Measurements from ENCODE around the gene C15orf61. TPM values are rescaled to one million over a fixed set of nuclear protein-coding genes. Genes with fewer than 3 reads are reported as not detected.

Gene C15orf61
- total RNA-seq, 3 donors from 2014 or later (not counting 1 experiment from before 2014, with no cell fraction given) = 8.7 to 16.4 (median 12.6) TPM

DNA sequence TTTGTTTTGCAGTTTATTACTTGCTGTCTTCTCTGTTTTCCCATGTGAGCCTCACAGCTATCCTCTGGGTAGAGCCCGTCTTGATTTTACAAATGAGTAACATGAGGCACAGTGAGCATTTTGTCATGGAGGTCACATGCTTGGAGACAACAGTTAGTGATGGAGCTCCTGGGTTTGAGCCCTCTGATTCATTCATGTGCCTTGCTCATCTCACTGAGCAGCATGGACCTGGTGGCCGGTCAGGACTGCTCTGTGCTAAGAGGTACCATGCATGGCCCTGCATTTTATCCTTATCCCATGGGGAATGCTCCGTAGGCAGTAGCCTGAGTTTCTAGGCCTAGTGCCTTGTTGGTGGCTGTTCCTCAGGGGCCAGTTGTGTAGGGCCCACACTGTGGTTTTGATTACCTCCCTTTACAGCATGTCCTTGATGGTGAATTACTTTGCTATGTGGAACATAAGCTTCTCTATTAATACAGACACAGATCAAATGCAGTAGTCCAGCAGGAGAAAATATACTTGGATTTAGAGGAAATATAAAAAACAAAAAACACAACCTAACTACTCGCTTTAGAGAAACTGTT is 57.2 kb downstream of the C15orf61 start:
- no peak overlapping the region for H3K27ac Mint-ChIP-seq
- intact Hi-C loops (cut with micrococcal nuclease) = no loop called here
- DNase-seq = no peak
- WGBS (ENCODE audit: insufficient coverage) = 99% methylated on average over 3 of the region's 4 CpGs
- Histone ChIP-seq H3K27ac (ENCODE audit: low read length) (no peak overlapping the region), H3K9me3 (ENCODE audit: control insufficient read depth, insufficient read depth, low read length) (no peaks in the 10 kb centered on the region), H3K4me3 (ENCODE audit: low read length) (no peak overlapping the region), H3K36me3 (ENCODE audit: control insufficient read depth, insufficient read depth, low read length) (peaks cover 2% of the 10 kb centered on the region), H3K4me1 (ENCODE audit: control insufficient read depth, insufficient read depth, low read length) (no peaks in the 10 kb centered on the region), H3K27me3 (ENCODE audit: control insufficient read depth, insufficient read depth, low read length) (no peaks in the 10 kb centered on the region)
- no peaks in the 10 kb centered on the region for H3K9me3 Mint-ChIP-seq
- H3K4me3 Mint-ChIP-seq = no peak overlapping the region
- no peaks in the 10 kb centered on the region for H3K36me3 Mint-ChIP-seq
- peaks cover 0 to 4% of the 10 kb centered on the region in 2 donors for H3K4me1 Mint-ChIP-seq
- ATAC-seq = no peak
- no peaks in the 10 kb centered on the region for H3K27me3 Mint-ChIP-seq (ENCODE audit: low read depth in 2 of 2)
- TF ChIP-seq, protein P1, sequence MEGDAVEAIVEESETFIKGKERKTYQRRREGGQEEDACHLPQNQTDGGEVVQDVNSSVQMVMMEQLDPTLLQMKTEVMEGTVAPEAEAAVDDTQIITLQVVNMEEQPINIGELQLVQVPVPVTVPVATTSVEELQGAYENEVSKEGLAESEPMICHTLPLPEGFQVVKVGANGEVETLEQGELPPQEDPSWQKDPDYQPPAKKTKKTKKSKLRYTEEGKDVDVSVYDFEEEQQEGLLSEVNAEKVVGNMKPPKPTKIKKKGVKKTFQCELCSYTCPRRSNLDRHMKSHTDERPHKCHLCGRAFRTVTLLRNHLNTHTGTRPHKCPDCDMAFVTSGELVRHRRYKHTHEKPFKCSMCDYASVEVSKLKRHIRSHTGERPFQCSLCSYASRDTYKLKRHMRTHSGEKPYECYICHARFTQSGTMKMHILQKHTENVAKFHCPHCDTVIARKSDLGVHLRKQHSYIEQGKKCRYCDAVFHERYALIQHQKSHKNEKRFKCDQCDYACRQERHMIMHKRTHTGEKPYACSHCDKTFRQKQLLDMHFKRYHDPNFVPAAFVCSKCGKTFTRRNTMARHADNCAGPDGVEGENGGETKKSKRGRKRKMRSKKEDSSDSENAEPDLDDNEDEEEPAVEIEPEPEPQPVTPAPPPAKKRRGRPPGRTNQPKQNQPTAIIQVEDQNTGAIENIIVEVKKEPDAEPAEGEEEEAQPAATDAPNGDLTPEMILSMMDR (IDR thresholded peaks at IDR 0.05) = no peak

GRCh38 chr15:67579164-67579563 is 58.2 kb downstream of the C15orf61 start:
- no peaks in the 10 kb centered on the region for H3K36me3 Mint-ChIP-seq
- Histone ChIP-seq H3K36me3 (ENCODE audit: control insufficient read depth, insufficient read depth, low read length) (peaks cover 2% of the 10 kb centered on the region), H3K9me3 (ENCODE audit: control insufficient read depth, insufficient read depth, low read length) (no peaks in the 10 kb centered on the region), H3K4me1 (ENCODE audit: control insufficient read depth, insufficient read depth, low read length) (no peaks in the 10 kb centered on the region), H3K27ac (ENCODE audit: low read length) (no peak overlapping the region), H3K27me3 (ENCODE audit: control insufficient read depth, insufficient read depth, low read length) (no peaks in the 10 kb centered on the region), H3K4me3 (ENCODE audit: low read length) (no peak overlapping the region)
- ATAC-seq (no peak), DNase-seq (no peak)
- H3K27ac Mint-ChIP-seq = no peak overlapping the region
- intact Hi-C loops (cut with micrococcal nuclease) = no loop called here
- WGBS (ENCODE audit: insufficient coverage) = 96% methylated on average over 4 of the region's 5 CpGs
- H3K9me3 Mint-ChIP-seq = no peaks in the 10 kb centered on the region
- H3K4me1 Mint-ChIP-seq = peaks cover 0 to 4% of the 10 kb centered on the region in 2 donors
- no peaks in the 10 kb centered on the region for H3K27me3 Mint-ChIP-seq (ENCODE audit: low read depth in 2 of 2)
- no peak overlapping the region for H3K4me3 Mint-ChIP-seq
- TF ChIP-seq, protein P1 (IDR thresholded peaks at IDR 0.05) = no peak

Other genes with a start within 250 kb of the C15orf61 start
- gene MAP2K5, start 21.6 kb downstream of the C15orf61 start, total RNA-seq = 10 to 100 TPM; 25.6 to 32.6 (median 29.2) TPM